ENCODE measurements around the gene EIF4E1B. TPM values are rescaled to one million over a fixed set of nuclear protein-coding genes. Genes with fewer than 3 reads are reported as not detected.

Gene EIF4E1B
- total RNA-seq, 1 experiment from 2014 or later = not detected

GRCh38 chr5:176642675-176643490 lies 12.4 kb downstream of the EIF4E1B start:
- in situ Hi-C loops (cut with HindIII; ENCODE audit: low sequenced_read_pairs) = no loop called here

GRCh38 chr5:176643491-176644219 lies 13.2 kb downstream of the EIF4E1B start:
- no peak for DNase-seq (ENCODE audit: low spot score)
- in situ Hi-C loops (cut with HindIII; ENCODE audit: low sequenced_read_pairs) = no loop called here

More at GRCh38 chr5:176642675-176643490, 12.4 kb downstream of the EIF4E1B start:
- no peak for DNase-seq (ENCODE audit: low spot score)

DNA sequence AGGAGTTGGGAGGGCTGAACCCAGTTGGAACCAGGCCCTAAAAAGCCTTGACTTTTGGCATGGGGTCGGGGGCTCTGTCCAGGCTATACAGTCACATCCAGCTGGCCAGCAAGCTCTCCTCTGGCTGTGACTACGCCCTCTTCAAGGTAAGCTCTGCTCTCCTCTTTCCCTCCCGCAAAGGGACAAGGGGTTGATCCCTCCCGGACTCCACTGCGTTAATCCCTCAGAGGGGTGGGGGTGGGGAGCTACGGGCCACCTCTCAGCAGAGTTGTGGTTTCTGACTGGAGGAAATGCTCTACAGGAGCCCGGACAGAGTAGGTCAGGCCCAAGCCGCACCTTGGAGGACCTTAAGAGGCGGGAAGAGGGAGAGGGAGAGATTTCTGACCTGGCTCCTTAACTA lies 13.8 kb downstream of the EIF4E1B start:
- in situ Hi-C loops (cut with HindIII; ENCODE audit: low sequenced_read_pairs) = no loop called here
- DNase-seq (ENCODE audit: low spot score) = no peak

DNA sequence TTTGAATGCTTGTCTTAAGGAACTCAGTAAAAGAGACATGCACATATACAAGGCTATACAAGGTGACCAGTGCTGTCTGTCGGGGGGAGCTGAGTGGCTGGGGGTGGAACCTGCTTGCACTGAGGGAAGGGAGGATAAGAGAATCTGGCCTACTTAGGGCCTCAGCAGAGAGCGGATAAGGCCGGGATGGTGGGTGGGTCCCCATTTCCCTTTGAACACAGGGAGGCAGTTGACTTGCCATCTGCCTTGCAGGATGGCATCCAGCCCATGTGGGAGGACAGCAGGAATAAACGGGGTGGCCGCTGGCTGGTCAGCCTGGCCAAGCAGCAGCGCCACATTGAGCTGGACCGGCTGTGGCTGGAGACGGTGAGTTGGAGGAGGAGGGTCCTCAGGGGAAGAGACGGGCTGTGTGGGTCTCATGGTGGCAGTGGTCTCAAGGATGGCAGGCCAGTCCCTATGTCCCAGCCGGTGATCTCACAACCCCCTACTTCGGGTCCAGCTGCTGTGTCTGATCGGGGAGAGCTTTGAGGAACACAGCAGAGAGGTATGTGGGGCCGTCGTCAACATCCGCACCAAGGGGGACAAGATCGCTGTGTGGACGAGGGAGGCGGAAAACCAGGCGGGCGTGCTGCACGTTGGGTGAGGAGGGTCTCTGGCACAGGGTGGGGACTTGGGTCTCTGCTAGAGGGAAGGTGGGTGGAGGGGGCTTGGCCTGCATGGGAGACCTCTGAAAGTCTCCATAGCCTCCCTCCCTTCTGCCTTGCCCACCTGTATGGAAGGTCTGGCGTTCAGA lies 14.6 kb downstream of the EIF4E1B start:
- in situ Hi-C loops (cut with HindIII; ENCODE audit: low sequenced_read_pairs) = no loop called here
- DNase-seq (ENCODE audit: low spot score) = peak; percentile 69

GRCh38 chr5:176646049-176646706 lies 15.7 kb downstream of the EIF4E1B start:
- in situ Hi-C loops (cut with HindIII; ENCODE audit: low sequenced_read_pairs) = no loop called here
- DNase-seq (ENCODE audit: low spot score) = no peak

GRCh38 chr5:176646707-176647029 lies 16.2 kb downstream of the EIF4E1B start:
- DNase-seq (ENCODE audit: low spot score) = no peak
- in situ Hi-C loops (cut with HindIII; ENCODE audit: low sequenced_read_pairs) = no loop called here

- peak; percentile 100 for DNase-seq (ENCODE audit: low spot score)
- in situ Hi-C loops (cut with HindIII; ENCODE audit: low sequenced_read_pairs) = no loop called here
These were observed 16.8 kb downstream of the EIF4E1B start, which contains the start of gene TSPAN17 for GRCh38 chr5:176647030-176647842. Gene TSPAN17, plus strand, starts transcription at chr5:176647484. Its CDS starts 132 bp downstream, at chr5:176647616.

DNA sequence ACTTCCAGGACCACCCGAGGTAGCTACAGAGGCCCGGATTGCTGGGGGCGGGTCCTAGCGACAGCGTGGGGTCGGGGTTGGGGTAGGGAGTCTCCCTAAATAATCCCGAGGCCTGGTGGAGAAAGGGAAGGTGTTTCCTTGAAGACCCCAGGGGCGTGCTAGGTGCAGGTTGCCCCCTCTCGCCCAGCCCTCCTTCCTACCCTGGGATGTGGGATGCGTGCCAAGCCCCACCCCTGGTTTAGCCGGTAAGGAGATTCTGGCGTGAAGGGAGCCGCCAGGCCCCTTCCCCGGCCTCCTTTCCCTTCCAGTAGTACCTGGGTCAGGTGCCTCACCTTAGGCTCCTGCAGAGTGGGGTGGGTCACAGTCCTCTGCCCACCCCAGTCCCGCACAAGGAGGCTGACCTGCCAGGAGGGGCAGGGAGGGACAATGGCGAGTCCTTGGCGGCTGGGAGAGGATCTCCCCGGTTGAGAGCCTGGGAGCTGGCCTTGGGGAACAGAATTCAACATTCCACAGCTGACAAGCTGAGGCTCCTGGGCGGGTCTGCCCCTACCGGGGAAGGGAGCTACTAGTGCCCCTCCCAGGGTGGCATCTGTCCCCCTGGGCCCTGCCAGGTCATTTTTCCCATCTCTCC lies 17.5 kb downstream of the EIF4E1B start:
- in situ Hi-C loops (cut with HindIII; ENCODE audit: low sequenced_read_pairs) = no loop called here
- DNase-seq (ENCODE audit: low spot score) = no peak

- no peak for DNase-seq (ENCODE audit: low spot score)
- in situ Hi-C loops (cut with HindIII; ENCODE audit: low sequenced_read_pairs) = no loop called here
These were observed 18.2 kb downstream of the EIF4E1B start for GRCh38 chr5:176648474-176649194.

- in situ Hi-C loops (cut with HindIII; ENCODE audit: low sequenced_read_pairs) = no loop called here
- no peak for DNase-seq (ENCODE audit: low spot score)
These were observed 19.9 kb downstream of the EIF4E1B start for GRCh38 chr5:176650354-176650884.

DNA sequence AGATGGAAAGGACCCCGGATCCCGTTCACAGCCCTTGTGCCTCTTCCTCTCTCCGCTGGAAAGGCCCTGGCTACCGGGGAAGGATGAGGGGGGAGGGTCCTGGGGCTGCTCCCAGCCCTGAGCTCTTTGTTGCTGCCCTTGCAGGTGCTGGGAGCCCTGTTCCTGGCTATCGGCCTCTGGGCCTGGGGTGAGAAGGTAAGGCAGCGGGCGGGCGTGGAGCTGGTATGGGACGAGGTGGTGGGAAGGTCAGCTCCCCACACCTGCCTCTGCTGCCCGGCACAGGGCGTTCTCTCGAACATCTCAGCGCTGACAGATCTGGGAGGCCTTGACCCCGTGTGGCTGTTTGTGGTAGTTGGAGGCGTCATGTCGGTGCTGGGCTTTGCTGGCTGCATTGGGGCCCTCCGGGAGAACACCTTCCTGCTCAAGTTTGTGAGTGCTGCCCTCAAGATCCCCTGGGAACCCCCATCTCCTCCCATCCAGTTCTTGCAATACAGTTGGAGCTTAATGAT lies 21.1 kb downstream of the EIF4E1B start:
- DNase-seq (ENCODE audit: low spot score) = no peak
- in situ Hi-C loops (cut with HindIII; ENCODE audit: low sequenced_read_pairs) = no loop called here

- peak; percentile 95 for DNase-seq (ENCODE audit: low spot score)
- in situ Hi-C loops (cut with HindIII; ENCODE audit: low sequenced_read_pairs) = no loop called here
These were observed 21.7 kb downstream of the EIF4E1B start for GRCh38 chr5:176652136-176652535.

DNA sequence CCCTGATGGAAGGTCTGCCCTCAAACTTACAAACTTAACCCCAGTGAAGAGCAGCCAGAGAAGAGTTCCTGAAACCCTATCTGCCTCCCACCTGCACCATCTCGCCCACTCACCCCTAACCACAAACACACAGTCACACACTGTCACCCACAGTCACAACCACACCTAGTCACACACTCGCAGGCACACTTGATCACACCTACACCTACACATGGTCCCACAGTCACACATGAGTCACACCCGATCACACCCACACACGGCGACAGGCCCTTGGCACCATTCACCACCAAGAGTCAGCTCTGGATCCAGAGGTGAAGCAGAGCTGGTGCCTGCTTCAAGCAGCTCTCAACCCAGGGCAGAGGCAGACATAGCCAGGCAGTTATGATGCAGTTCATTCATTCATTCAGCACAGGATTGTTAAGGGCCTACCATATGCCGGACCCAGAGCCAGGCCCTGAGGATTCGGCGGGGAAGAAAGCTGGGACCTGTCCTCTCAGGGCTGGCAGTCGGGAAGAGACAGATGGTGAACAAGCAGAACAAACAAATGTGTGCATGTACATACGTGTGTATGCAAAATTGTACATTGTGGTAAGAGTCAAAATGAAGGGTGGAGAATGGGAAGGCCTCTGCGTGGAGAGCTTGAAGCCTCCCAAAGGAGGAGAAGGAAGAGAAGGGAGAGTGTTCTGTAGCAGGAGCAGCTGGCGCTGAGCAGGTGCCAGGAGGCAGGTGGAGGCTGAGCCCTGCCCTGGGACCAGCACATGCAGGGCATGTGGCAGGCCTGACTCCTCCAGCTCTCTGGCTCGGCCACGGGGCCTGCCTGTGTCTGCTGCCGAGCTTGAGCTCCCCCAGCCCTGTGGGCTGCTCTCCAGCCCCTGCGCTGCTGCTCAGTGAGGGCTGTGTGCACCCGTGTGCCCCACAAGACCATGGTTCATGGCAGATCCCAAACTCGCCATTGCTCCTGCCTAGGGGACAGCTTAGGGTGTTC lies 23.2 kb downstream of the EIF4E1B start:
- peak; percentile 68 for DNase-seq (ENCODE audit: low spot score)
- in situ Hi-C loops (cut with HindIII; ENCODE audit: low sequenced_read_pairs) = no loop called here

GRCh38 chr5:176654856-176655255 lies 24.4 kb downstream of the EIF4E1B start:
- in situ Hi-C loops (cut with HindIII; ENCODE audit: low sequenced_read_pairs) = no loop called here
- no peak for DNase-seq (ENCODE audit: low spot score)

- DNase-seq (ENCODE audit: low spot score) = no peak
- in situ Hi-C loops (cut with HindIII; ENCODE audit: low sequenced_read_pairs) = no loop called here
These were observed 26.1 kb downstream of the EIF4E1B start for GRCh38 chr5:176656467-176656990.
